NCI-H526 treated with DMSO at 0.1 percent for 48 hours (cell line): Measurements from ENCODE around the gene ZBTB39.
"Not testable (repeated sequence)": the region's sequence is repeated elsewhere in the genome, so short reads cannot be mapped to it uniquely, and the experiment has no call there.

Experiments used
- DNase-seq: peaks from one replicate; lab custom pipeline; 2025; lab: John Stamatoyannopoulos, UW

ZBTB39 gene

DNA sequence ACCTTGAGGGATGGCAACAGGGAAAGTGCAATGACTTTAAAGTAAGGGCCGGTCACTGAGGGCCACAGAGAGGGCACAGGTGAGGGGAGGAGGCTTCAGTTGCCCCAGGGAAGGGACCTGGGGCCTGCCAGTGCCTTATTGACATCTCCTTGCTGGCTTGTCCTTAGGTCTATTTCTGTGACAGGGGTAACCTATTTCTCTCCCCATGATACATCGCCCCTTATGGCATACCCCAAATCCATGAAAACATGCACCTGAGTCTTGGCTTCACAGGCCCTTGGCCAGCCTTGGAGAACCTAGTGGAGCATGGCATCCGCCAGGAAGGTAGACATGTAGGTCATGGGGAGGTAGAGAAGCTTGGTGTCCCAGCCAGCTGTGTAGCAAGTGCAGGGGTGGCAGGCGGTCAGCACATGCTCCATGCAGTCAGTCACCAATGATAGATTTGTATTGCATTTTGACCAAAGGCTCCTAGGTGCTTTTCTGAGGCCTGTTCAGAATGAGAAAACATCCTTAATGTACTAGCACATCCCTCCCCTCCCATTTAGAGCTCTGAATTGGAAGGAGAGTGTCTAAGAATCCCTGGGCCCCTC, 25.3 kb downstream of the ZBTB39 start:
- DNase-seq = no peak

DNA sequence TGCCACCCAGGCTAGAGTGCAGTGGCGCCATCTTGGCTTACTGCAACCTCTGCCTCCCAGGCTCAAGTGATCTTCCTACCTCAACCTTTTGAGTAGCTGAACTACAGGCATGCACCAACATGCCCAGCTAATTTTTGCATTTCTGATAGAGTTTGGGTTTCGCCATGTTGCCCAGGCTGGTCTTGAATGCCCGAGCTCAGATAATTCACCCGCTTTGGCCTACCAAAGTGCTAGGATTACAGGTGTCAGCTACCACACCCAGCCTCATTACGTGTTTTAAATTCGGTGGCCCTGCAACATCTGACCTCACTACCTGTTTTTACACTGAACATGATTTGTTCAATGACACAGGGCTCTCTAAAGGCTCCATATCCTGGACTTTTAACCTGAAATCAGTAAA, 26.1 kb downstream of the ZBTB39 start:
- DNase-seq = no peak

DNA sequence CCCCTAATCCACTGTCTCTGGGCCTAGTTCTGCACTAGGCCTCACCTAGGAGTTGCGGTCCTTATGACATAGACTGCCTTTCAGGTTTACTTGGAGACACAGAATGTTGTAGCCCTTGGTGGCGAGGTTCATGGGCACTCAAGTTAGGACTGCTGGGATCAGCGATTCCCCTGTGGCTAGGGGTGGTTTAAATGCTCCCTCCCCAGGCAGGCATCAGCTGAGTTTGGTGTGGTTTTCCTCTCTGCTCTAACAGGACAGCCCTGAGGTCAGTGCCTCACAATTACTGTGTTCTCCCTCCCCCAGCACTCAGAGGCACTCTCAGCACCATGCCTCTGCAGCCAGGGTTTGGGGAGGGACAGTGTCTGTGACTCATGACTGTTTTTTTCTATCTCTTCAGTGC, 26.7 kb downstream of the ZBTB39 start:
- no peak for DNase-seq

DNA sequence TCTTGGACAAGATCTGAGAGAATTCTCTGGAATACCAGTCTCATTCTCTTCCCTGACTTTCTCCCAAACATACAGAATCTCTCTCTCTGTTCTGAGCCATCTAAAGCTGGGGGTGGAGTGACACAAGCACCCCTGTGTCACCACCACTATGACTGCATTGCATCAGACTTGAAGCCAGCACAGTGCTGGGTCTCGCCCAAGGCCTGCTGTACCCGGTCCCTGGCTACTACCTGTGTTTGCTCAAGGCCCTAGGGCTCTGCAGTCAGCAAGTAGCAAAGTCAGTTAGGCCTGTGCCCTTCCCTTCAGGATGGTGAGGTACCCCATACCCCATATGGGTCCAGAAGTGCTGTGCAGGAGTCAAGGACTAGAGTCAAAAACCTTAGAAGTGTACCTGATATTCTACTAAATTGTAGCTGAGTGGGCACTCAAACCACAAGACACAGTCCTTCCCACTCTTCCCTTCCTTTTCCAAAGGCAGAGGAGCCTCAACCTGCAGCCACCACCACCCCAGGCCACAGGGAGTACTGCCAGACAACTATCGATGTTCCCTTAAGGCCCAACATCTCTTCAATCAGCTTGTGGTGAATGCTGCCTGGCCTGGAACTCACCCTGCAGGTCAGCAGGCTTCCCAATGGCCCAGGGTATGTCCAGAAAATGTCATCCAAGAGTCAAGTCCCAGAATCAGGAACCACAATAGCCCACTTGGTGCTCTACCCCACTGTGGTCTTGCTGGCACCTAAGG, 27.8 kb downstream of the ZBTB39 start:
- DNase-seq = no peak

DNA sequence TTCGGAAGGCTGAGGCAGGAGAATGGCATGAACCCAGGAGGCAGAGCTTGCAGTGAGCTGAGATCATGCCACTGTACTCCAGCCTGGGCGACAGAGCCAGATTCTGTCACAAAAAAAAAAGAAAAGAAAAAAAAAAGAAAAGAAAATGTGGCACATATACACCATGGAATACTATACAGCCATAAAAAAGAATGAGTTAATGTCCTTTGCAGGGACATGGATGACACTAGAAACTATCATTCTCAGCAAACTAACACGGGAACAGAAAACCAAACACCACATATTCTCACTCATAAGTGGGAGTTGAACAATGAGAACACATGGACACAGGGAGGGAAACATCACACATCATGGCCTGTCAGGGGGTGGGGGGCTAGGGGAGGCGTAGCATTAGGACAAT, 29.0 kb downstream of the ZBTB39 start:
- DNase-seq = not testable (repeated sequence)

DNA sequence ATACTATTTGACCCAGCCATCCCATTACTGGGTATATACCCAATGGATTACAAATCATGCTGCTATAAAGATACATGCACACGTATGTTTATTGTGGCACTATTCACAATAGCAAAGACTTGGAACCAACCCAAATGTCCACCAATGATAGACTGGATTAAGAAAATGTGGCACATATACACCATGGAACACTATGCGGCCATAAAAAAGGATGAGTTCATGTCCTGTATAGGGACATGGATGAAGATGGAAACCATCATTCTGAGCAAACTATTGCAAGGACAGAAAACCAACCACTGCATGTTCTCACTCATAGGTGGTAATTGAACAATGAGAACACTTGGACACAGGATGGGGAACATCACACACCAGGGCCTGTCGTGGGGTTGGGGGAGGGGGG, 32.1 kb downstream of the ZBTB39 start:
- DNase-seq = not testable (repeated sequence)

DNA sequence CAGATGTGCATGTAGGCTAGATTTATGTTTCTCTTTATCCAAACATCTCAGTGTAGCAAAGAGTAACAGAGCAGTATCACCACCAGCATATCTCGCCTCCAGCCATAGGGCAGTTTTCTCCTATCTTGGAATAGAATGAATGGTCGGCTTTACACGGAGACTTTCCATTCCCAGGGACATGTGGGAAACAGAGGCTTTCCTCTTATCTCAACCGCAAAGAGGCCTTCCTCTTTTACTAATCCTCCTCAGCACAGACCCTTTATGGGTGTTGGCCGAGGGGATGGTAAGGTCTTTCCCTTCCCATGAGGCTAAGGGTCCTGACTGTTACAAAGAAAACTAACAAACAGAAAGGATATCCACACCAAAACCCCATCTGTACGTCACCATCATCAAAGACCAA, 37.4 kb downstream of the ZBTB39 start:
- not testable (repeated sequence) for DNase-seq

DNA sequence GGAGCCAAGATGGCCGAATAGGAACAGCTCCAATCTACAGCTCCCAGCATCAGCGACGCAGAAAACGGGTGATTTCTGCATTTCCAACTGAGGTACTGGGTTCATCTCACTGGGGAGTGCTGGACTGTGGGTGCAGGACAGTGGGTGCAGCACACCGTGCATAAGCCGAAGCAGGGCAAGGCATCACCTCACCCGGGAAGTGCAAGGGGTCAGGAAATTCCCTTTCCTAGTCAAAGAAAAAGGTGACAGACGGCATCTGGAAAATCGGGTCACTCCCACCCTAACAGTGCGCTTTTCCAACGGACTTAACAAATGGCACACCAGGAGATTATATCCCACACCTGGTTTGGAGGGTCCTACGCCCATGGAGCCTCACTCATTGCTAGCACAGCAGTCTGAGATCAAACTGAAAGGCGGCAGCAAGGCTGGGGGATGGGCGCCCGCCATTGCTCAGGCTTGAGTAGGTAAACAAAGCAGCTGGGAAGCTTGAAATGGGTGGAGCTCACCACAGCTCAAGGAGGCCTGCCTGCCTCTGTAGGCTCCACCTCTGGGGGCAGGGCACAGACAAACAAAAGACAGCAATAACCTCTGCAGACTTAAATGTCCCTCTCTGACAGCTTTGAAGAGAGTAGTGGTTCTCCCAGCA, 40.2 kb downstream of the ZBTB39 start:
- DNase-seq = not testable (repeated sequence)

DNA sequence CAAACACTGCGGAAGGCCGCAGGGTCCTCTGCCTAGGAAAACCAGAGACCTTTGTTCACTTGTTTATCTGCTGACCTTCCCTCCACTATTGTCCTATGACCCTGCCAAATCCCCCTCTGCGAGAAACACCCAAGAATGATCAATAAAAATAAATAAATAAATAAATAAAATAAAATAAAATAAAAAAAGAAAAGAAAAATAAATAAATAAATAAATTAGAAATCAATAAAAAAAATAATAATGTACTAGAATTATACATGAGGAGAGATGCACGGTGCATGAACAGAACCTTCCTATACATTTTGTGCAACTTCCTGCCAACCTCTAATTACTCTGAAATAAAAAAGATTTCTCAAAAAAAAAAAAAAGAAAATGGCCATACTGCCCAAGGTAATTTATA, 41.2 kb downstream of the ZBTB39 start:
- not testable (repeated sequence) for DNase-seq

DNA sequence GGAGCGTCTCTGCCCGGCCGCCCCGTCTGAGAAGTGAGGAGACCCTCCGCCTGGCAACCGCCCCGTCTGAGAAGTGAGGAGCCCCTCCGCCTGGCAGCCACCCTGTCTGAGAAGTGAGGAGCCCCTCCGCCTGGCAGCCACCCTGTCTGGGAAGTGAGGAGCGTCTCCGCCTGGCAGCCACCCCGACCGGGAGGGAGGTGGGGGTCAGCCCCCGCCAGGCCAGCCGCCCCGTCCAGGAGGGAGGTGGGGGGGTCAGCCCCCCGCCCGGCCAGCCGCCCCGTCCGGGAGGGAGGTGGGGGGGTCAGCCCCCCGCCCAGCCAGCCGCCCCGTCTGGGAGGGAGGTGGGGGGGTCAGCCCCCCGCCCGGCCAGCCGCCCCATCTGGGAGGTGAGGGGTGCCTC, 42.8 kb downstream of the ZBTB39 start:
- DNase-seq = not testable (repeated sequence)

DNA sequence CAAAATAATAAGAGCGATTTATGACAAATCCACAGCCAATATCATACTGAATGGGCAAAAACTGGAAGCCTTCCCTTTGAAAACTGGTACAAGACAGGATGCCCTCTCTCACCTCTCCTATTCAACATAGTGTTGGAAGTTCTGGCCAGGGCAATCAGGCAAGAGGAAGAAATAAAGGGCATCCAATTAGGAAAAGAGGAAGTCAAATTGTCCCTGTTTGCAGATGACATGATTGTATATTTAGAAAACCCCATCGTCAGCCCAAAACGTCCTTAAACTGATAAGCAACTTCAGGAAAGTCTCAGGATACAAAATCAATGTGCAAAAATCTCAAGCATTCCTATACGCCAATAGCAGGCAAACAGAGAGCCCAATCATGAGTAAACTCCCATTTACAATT, 44.1 kb downstream of the ZBTB39 start:
- not testable (repeated sequence) for DNase-seq

DNA sequence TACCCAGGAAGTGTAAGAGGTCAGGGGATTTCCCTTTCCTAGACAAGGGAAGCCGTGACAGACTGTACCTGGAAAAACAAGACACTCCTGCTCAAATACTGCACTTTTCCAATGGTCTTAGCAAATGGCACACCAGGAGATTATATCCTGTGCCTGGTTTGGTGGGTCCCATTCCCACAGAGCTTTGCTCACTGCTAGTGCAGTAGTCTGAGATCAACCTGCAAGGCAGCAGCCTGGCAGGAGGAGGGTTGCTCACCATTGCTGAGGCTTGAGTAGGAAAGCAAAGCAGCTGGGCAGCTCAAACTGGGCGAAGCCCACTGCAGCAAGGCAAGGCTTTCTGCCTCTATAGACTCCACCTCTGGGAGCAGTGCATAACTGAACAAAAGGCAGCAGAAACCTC, 47.9 kb downstream of the ZBTB39 start:
- no peak for DNase-seq

DNA sequence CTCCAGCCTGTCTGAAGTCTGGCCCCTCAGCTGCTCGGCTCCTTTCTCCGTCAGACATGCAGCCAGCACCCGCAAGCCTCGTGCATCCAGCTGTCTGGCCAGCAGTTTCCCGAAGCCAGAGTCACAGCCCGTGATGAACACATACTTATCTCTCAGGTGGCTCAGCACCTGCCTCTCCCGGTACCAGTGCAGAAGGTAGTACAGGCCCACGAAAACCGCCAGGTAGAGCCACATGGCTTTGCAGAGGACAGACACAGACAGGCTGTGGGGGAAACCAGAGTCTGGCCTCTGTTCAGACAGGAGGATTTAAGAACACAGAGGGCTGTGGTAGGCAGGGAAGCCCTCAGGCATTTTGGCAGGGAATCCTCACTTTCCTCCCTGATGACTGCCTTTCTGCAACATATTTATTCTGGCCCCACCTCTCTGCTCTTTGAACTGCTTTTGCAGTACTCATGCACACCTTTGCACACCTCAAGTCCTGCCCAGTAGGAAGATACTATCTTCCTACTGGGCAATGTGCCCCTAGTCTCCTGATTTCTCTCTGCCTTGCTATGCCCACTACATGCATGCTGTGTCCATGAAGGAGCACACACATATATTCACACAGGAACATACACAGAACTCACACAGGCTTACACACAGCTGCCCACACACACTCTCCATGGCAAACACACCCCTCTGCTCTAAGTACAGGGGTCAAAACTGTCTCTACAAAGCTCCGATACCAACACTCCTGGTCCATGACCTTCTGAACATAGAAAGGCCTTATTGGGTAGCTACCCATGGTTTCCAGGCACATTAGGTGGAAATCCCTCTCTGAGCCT, 48.9 kb downstream of the ZBTB39 start, which contains the start of gene RDH16:
TSS of gene RDH16 (minus strand) at position 380 of the 824 bp plus-strand sequence. CDS start at position 234, 146 bp downstream.
- DNase-seq = no peak

DNA sequence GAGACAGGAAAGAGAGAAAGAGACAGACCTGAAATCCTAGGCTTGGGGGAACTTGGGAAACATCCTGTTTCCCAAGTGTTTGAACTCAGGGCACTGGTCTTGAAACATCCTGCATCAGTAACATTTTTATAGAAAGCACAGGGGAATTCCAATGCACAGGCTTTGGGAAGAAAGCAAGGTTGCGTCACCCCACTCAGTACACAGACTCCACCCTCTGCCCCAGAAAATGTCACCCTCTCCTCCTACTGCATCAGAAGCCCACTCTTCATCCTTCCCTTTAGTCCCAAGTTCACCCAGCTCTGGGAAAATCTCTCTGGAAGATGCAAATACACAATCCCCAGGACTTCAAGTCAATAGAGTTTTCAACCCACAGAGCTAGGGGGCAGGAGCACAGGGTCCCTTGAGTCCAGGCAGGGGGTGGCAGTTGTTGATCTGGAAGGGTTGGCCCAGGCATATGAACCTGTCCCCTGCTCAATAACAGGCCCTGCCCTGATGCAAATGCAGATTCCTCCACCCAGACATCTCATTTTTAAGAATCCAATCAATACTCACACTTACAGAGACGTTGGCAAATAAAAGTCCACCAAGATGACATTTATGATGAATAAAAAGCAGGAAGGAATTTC, 50.6 kb downstream of the ZBTB39 start:
- DNase-seq = no peak

DNA sequence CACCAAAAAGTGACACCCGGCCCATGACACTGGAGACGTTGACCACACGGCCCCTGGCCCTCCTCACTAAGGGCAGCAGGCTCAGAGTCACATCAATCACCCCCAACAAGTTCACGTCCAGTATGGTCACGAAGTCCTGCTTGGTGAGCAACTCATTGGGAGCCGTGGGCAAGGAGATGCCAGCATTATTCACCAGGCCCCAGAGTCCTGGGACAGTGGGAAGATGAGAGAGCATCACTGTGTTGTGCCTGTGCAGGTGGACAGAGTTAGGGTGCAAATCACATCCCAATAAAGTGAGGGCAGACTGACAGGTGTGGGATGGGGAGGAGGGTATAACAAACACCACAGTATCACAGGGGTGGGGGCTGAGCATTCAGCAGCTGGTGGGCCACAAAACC, 51.4 kb downstream of the ZBTB39 start:
- no peak for DNase-seq

DNA sequence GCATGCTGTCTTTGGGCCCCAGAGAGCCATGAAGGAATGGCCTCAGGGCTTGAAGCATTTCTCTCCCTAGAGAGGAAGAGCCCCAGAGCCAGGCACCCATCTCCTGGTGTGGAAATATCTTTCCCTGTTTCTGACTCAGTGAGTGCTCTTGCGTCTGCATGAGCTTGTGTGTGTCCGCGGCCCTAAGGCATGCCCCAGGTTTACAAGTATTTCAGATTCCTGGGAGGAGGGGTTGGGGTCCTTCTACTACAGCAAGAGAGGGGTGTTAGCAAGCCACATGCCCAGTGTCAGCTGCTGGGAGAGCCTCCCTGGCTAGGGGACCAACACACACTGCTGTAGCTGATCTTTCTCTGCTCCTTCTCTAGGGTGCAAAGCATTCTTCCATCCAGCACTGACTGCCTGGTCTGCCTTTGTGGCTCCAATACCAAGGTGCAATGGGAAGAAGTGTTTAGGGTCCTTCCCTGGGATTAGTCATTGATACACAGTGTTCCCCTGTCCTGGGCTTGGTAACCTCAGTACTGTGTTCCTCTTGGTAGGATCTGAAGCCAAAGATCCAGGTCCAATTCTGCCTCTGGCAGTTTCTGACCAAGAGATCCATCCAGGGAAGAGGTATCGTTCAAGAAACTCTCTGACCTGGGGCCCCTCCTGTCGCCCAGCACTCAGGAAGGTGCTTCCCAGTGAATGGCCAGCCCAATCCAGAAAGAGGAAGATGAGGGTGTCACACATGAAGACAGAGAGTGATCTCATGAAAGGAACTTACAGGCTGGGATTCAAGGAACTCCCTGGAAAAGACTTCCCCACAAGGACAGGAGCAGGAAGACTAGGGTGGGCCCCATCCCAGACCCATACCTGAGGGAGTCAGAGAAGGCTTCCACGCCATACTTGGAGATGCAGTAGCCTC, 52.0 kb downstream of the ZBTB39 start:
- DNase-seq = no peak

DNA sequence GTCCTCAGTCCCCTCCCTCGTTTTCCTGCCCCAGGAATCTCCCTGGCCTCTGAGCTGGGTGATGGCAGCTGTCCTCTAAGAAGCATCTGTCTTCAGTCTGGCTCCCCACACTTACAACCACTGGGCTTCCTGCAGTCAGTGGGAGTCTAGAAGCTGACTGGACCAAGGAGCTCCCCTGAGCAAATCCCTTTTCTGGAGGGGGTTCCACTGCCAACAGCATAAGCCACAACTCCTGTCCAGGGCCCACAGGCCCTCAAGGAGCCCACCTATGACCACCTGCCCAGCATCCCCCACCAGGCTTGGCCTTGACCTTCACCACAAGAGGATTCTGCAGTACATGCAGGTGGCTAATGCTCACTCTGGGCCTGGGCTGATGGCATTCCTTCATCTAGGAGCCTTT, 53.0 kb downstream of the ZBTB39 start:
- DNase-seq = no peak

DNA sequence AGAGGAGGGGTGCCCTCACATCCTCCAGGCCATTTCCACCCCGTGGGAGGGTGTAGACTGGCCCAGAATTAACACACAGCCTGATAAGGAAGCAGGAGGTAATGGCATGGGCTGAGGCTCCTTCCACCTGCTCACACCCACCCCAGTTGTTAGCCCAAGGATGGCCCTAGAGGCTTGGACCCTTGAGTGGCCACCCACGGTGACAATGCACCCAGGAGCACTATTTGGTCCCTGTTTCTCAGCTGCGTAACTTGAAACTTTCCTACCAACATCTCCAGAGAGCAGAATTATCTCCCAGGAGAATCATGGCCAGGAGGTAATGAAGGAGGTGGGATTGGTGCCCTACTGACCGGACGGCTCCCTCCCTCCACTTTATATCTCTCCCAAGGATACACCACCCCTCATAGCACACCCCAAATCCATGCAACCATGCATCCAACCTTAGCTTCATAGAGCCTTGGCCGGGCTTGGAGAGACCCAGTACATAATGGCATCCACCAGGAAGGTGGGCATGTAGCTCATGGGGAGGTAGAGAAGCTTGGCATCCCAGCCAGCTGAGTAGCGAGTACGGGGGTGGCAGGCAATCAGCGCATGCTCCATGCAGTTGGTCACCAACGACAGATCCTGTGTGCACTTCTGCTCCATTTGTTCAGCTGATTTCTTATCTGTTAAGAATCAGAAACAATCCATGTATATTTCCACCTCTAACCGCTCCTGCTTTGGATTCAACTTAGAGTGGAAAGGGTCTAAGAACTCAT, 54.6 kb downstream of the ZBTB39 start:
- DNase-seq = no peak

DNA sequence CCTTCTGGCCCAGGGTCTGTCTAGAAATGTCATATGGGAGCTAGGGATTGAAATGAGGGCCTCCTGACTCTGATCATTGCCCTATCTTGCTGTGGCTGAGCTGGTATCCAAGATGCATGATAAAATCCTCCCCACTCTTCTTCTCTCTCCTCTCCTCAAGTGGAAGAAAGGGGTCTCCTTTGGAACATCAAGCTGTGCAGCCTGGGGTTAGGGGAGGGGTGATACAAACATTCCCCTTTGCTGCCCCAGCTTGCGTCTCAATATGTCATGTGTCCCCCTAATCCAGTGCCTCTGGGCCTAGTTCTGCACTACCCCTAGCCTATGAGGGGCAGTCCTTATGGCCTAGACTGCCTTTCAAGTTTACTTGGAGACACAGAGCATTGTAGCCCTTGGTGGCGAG, 57.5 kb downstream of the ZBTB39 start:
- DNase-seq = no peak
